H9 (cell line): ENCODE results near the gene KANK4. TPM values are rescaled to one million over a fixed set of nuclear protein-coding genes. Genes with fewer than 3 reads are reported as not detected.

Experiments
- DNase-seq: peaks from one replicate; pipeline ENCODE4 v3.0.0-alpha.2; 2017
- H2AFZ ChIP-seq: one replicate; pipeline ENCODE4 v1.6.1; 2013; ENCODE audit warnings: mild to moderate bottlenecking, low read length, control low read depth, moderate library complexity
- H2AK5ac ChIP-seq: 2 replicates; pipeline ENCODE4 v1.6.1; 2013; ENCODE audit warnings: low read length, control low read depth, mixed read lengths; ENCODE audit not compliant: insufficient read length
- H2BK120ac ChIP-seq: one replicate; pipeline ENCODE4 v1.6.1; 2013; ENCODE audit warnings: low read depth, mild to moderate bottlenecking, low read length, control low read depth, inconsistent platforms; ENCODE audit not compliant: poor library complexity, severe bottlenecking
- H2BK12ac ChIP-seq: 2 replicates; pipeline ENCODE4 v1.6.1; 2013; ENCODE audit warnings: low read length, control low read depth, mixed read lengths, low read depth; ENCODE audit not compliant: insufficient read length
- H2BK15ac ChIP-seq: 2 replicates; pipeline ENCODE4 v1.6.1; 2013; ENCODE audit warnings: low read depth, low read length, control low read depth
- H2BK20ac ChIP-seq: one replicate; pipeline ENCODE4 v1.6.1; 2013; ENCODE audit warnings: low read depth, mild to moderate bottlenecking, low read length, control low read depth, inconsistent platforms; ENCODE audit not compliant: poor library complexity, severe bottlenecking
- H2BK5ac ChIP-seq: 2 replicates; pipeline ENCODE4 v1.6.1; 2013; ENCODE audit warnings: low read length, control low read depth, mixed read lengths; ENCODE audit not compliant: insufficient read length
- H3K14ac ChIP-seq: 2 replicates; pipeline ENCODE4 v1.6.1; 2013; ENCODE audit warnings: low read length, control low read depth; ENCODE audit not compliant: insufficient read depth
- H3K18ac ChIP-seq: 2 replicates; pipeline ENCODE4 v1.6.1; 2013; ENCODE audit warnings: low read depth, mild to moderate bottlenecking, mixed read lengths, low read length, control low read depth; ENCODE audit not compliant: insufficient read length
- H3K23ac ChIP-seq: 2 replicates; pipeline ENCODE4 v1.6.1; 2013; ENCODE audit warnings: low read length, control low read depth, mixed read lengths, low read depth; ENCODE audit not compliant: insufficient read length
- H3K23me2 ChIP-seq: 2 replicates; pipeline ENCODE4 v1.6.1; 2013; ENCODE audit warnings: low read depth, mild to moderate bottlenecking, mixed read lengths, low read length, control low read depth; ENCODE audit not compliant: insufficient read length, poor library complexity, severe bottlenecking
- H3K27ac ChIP-seq: 2 replicates; pipeline ENCODE4 v1.5.1; 2013; ENCODE audit warnings: low read length, control low read depth, mixed read lengths, low read depth; ENCODE audit not compliant: insufficient read length
- H3K27me3 ChIP-seq: 2 replicates; pipeline ENCODE4 v1.6.1; 2013; ENCODE audit warnings: low read length, control low read depth, inconsistent platforms; ENCODE audit not compliant: insufficient read depth
- H3K4ac ChIP-seq: 2 replicates; pipeline ENCODE4 v1.6.1; 2013; ENCODE audit warnings: low read depth, mild to moderate bottlenecking, control low read depth, inconsistent platforms, low read length, moderate library complexity
- H3K4me1 ChIP-seq: 2 replicates; pipeline ENCODE4 v1.6.1; 2013; ENCODE audit warnings: low read length, control low read depth, inconsistent platforms; ENCODE audit not compliant: insufficient read depth
- H3K4me2 ChIP-seq: 2 replicates; pipeline ENCODE4 v1.6.1; 2013; ENCODE audit warnings: low read length, control low read depth, mixed read lengths; ENCODE audit not compliant: insufficient read length, insufficient read depth
- H3K56ac ChIP-seq: 2 replicates; pipeline ENCODE4 v1.6.1; 2013; ENCODE audit warnings: low read depth, mild to moderate bottlenecking, mixed read lengths, low read length, control low read depth; ENCODE audit not compliant: insufficient read length
- H3K79me1 ChIP-seq: 2 replicates; pipeline ENCODE4 v1.6.1; 2013; ENCODE audit warnings: low read depth, mild to moderate bottlenecking, moderate library complexity, low read length, control low read depth, inconsistent platforms; ENCODE audit not compliant: insufficient read depth, poor library complexity, severe bottlenecking
- H3K79me2 ChIP-seq: 2 replicates; pipeline ENCODE4 v1.6.1; 2013; ENCODE audit warnings: low read length, control low read depth, inconsistent platforms; ENCODE audit not compliant: insufficient read depth
- H3K9ac ChIP-seq: 2 replicates; pipeline ENCODE4 v1.6.1; 2013; ENCODE audit warnings: low read length, control low read depth, mixed read lengths; ENCODE audit not compliant: insufficient read length; ENCODE audit errors: extremely low read depth
- H3K9me3 ChIP-seq: one replicate; pipeline ENCODE4 v1.6.1; 2013; ENCODE audit warnings: low read depth, low read length, inconsistent platforms; ENCODE audit not compliant: control insufficient read depth
- H3T11ph ChIP-seq: one replicate; pipeline ENCODE4 v1.6.1; 2013; ENCODE audit warnings: mild to moderate bottlenecking, low read length, control low read depth, inconsistent platforms
- H4K20me1 ChIP-seq: one replicate; pipeline ENCODE4 v1.6.1; 2013; ENCODE audit not compliant: control insufficient read depth, insufficient read length, insufficient read depth
- H4K5ac ChIP-seq: 2 replicates; pipeline ENCODE4 v1.6.1; 2013; ENCODE audit warnings: low read depth, mild to moderate bottlenecking, mixed read lengths, low read length, control low read depth; ENCODE audit not compliant: insufficient read length
- H4K8ac ChIP-seq: replicated peaks from 2 replicates; pipeline ENCODE4 v1.6.1; 2013; ENCODE audit warnings: low read length, control low read depth, mixed read lengths, low read depth; ENCODE audit not compliant: insufficient read length
- H4K91ac ChIP-seq: 2 replicates; pipeline ENCODE4 v1.6.1; 2013; ENCODE audit warnings: low read depth, mild to moderate bottlenecking, moderate library complexity, mixed read lengths, low read length, control low read depth; ENCODE audit not compliant: insufficient read length
- H3K27ac Mint-ChIP-seq, 3 experiments: 2 replicates in 2 of 3; 3 replicates in 1 of 3; pipeline ENCODE4 v1.8.0; 2020 to 2021; ENCODE audit warnings: mixed read lengths in 3 of 3, mild to moderate bottlenecking in 1 of 3, moderate library complexity in 1 of 3
- H3K27me3 Mint-ChIP-seq: 2 replicates; pipeline ENCODE4 v1.8.0; 2021; ENCODE audit warnings: low read depth, mild to moderate bottlenecking, moderate library complexity, mixed read lengths
- H3K36me3 Mint-ChIP-seq, 3 experiments: 2 replicates in 2 of 3; 3 replicates in 1 of 3; pipeline ENCODE4 v1.8.0; 2020 to 2021; ENCODE audit warnings: low read depth in 3 of 3, mixed read lengths in 3 of 3; ENCODE audit not compliant: insufficient read depth in 1 of 3
- H3K4me1 Mint-ChIP-seq, 2 experiments: 2 replicates each; pipeline ENCODE4 v1.8.0; 2020; ENCODE audit warnings: mixed read lengths in 2 of 2
- H3K4me3 Mint-ChIP-seq, 2 experiments: 2 replicates in 1 of 2; 3 replicates in 1 of 2; pipeline ENCODE4 v1.8.0; 2020 to 2021; ENCODE audit warnings: mild to moderate bottlenecking in 2 of 2, mixed read lengths in 2 of 2, moderate library complexity in 1 of 2
- H3K9me3 Mint-ChIP-seq, 2 experiments: 2 replicates in 1 of 2; 3 replicates in 1 of 2; pipeline ENCODE4 v1.8.0; 2020; ENCODE audit warnings: mild to moderate bottlenecking in 2 of 2, mixed read lengths in 2 of 2, moderate library complexity in 1 of 2
- WGBS: extraction: QIAGEN DNeasy Blood & Tissue Kit; methylation state at CpG from one replicate; pipeline ENCODE4 v1.1.7; 2013; ENCODE audit warnings: missing lambda C conversion rate, low lambda C conversion rate, mixed read lengths; ENCODE audit not compliant: insufficient read length; ENCODE audit errors: extremely low coverage; 5-methylcytosine and 5-hydroxymethylcytosine counted together
- total RNA-seq: library from RNA; stranded (reverse); gene quantifications from 2 replicates; pipeline ENCODE4 v1.2.1, GENCODE V29; 2021
- TF ChIP-seq, protein P1 (sequence below): fragments of 200-600 bp; sonication (generic); conservative IDR thresholded peaks from 3 replicates; pipeline ENCODE4 v1.8.0; 2021; ENCODE audit warnings: antibody characterized with exemption, mild to moderate bottlenecking

KANK4 gene
- total RNA-seq, 1 experiment from 2014 or later = 0.15 TPM

- no CpG with 5 or more reads among the region's 6 CpGs for WGBS
- Histone ChIP-seq H3K9me3 (no peaks in the 10 kb centered on the region), H3K27me3 (peaks cover 2% of the 10 kb centered on the region; the same call in 1 of the 2 replicates), H3K4me2 (no peak overlapping the region), H2AK5ac (no peak overlapping the region), H2BK120ac (no peak overlapping the region), H4K5ac (no peak overlapping the region), H3K79me2 (no peaks in the 10 kb centered on the region), H3K4ac (no peak overlapping the region), H3K27ac (no peak overlapping the region), H3K18ac (no peak overlapping the region), H4K20me1 (no peaks in the 10 kb centered on the region), H2BK5ac (no peak overlapping the region), H2BK12ac (no peak overlapping the region), H3K79me1 (no peaks in the 10 kb centered on the region), H2BK15ac (no peak overlapping the region), H2AFZ (no peak overlapping the region), H3K14ac (no peak overlapping the region), H2BK20ac (no peak overlapping the region), H3K9ac (no peak overlapping the region), H4K91ac (no peak overlapping the region), H3T11ph (no peak overlapping the region), H3K4me1 (peaks cover 9% of the 10 kb centered on the region; the same call in 1 of the 2 replicates), H3K23ac (no peak overlapping the region), H3K23me2 (no peaks in the 10 kb centered on the region), H4K8ac (no peak overlapping the region), H3K56ac (no peak overlapping the region)
- Mint-ChIP-seq H3K9me3 (no peaks in the 10 kb centered on the region), H3K27ac (no peak overlapping the region), H3K36me3 (no peaks in the 10 kb centered on the region), H3K4me1 (peaks cover 14 to 24% of the 10 kb centered on the region in 2 experiments), H3K4me3 (no peak overlapping the region), H3K27me3 (peaks cover 24% of the 10 kb centered on the region)
- DNase-seq = no peak
- TF ChIP-seq, protein P1, sequence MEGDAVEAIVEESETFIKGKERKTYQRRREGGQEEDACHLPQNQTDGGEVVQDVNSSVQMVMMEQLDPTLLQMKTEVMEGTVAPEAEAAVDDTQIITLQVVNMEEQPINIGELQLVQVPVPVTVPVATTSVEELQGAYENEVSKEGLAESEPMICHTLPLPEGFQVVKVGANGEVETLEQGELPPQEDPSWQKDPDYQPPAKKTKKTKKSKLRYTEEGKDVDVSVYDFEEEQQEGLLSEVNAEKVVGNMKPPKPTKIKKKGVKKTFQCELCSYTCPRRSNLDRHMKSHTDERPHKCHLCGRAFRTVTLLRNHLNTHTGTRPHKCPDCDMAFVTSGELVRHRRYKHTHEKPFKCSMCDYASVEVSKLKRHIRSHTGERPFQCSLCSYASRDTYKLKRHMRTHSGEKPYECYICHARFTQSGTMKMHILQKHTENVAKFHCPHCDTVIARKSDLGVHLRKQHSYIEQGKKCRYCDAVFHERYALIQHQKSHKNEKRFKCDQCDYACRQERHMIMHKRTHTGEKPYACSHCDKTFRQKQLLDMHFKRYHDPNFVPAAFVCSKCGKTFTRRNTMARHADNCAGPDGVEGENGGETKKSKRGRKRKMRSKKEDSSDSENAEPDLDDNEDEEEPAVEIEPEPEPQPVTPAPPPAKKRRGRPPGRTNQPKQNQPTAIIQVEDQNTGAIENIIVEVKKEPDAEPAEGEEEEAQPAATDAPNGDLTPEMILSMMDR = no peak
Measured at GRCh38 chr1:62295921-62296491, 23.2 kb downstream of the KANK4 start.
